Psoas muscle (tissue), 8 donors: ENCODE results near the gene HSPB3. TPM values are rescaled to one million over a fixed set of nuclear protein-coding genes. Genes with fewer than 3 reads are reported as not detected.
A peak's percentile ranks its signal among the peaks of the same experiment; 100 is the strongest.
"Not testable (repeated sequence)": the region's sequence is repeated elsewhere in the genome, so short reads cannot be mapped to it uniquely, and the experiment has no call there.

Source experiments
- ATAC-seq, 4 donors: fragments of 200-7000 bp; cut with Tn5 transposase; one replicate each; pipeline ENCODE4 v1.9.1; 2020; ENCODE audit warnings: moderate library complexity in 3 of 4, mild to moderate bottlenecking in 2 of 4
- DNase-seq, 2 donors: peaks; one replicate each; pipeline ENCODE4 v3.0.0-alpha.2; 2020
- H3K27ac ChIP-seq: fragments of 200-600 bp; one replicate; pipeline ENCODE4 v1.8.0; 2022
- H3K27me3 ChIP-seq, 3 donors: fragments of 200-600 bp in 1 of 3; one replicate each; pipeline versions ENCODE4 v1.6.1 to v1.8.0; 2013 to 2022; ENCODE audit warnings: low read length in 2 of 3, mild to moderate bottlenecking in 2 of 3, moderate library complexity in 1 of 3; ENCODE audit not compliant: insufficient read depth in 3 of 3
- H3K36me3 ChIP-seq, 2 donors: fragments of 200-600 bp in 1 of 2; one replicate each; pipeline versions ENCODE4 v1.6.1 to v1.8.0; 2013 to 2022; ENCODE audit warnings: low read depth in 1 of 2, mild to moderate bottlenecking in 1 of 2, moderate library complexity in 1 of 2; ENCODE audit not compliant: insufficient read depth in 1 of 2
- H3K4me1 ChIP-seq: fragments of 200-600 bp; one replicate; pipeline ENCODE4 v1.8.0; 2022
- H3K4me3 ChIP-seq: fragments of 200-600 bp; one replicate; pipeline ENCODE4 v1.8.0; 2022; ENCODE audit warnings: mild to moderate bottlenecking
- H3K9me3 ChIP-seq: fragments of 200-600 bp; one replicate; pipeline ENCODE4 v1.8.0; 2022
- CTCF ChIP-seq: fragments of 200-600 bp; IDR thresholded peaks from one replicate; pipeline ENCODE4 v1.8.0; 2022; ENCODE audit warnings: antibody characterized with exemption
- WGBS, 3 donors: extraction: QIAGEN DNeasy Blood & Tissue Kit; methylation state at CpG; one replicate each; pipeline versions ENCODE4 v1.1.6 to v1.1.7; 2013; 5-methylcytosine and 5-hydroxymethylcytosine counted together
- intact Hi-C, 2 donors: fragments of 100-400 bp; cut with DNase I; formaldehyde crosslinking; loops; one replicate each; pipeline versions ENCODE4 v1.11.0 to v1.14.2; 2022
- polyA plus RNA-seq, 3 donors: library from polyadenylated mRNA; stranded (reverse); fragments of 200-250 nt; gene quantifications; one replicate each; pipeline ENCODE4 v1.2.3, GENCODE V29; 2013
- total RNA-seq, 4 donors: library from RNA; stranded (reverse); fragmentation: NEBNext Ultra II Directional in 2 of 4; extraction: Animal tissue kit (Norgen Biotek cat#: 25700) in 2 of 4; gene quantifications; one replicate each; pipeline versions ENCODE4 v1.2.1 to v1.2.4, GENCODE V29; 2021 to 2023
- donor health status: healthy with polysubstance abuse.
- donor health status: DM: no; HTN: no; CAD: no; lungs with moderate emphysema.
- donor health status: Bipolar disorder and iron deficiency.
- donor health status: healthy.
- donor health status: DM: yes; HTN: yes; CAD: no.
- donor health status: DM: no; HTN: no; CAD: no.
- donor health status: DM: no; HTN: no; CAD: no.
- donor health status: DM: yes; HTN: yes; CAD: no.

The HSPB3 gene
- total and polyA plus RNA-seq, 7 donors, result 37.7 to 162 (median 139) TPM

GRCh38 chr5:54415896-54416601, 39.5 kb upstream of the HSPB3 start:
- TF ChIP-seq CTCF, result no peak
- Histone ChIP-seq H3K9me3 (no peaks in the 10 kb centered on the region), H3K4me3 (no peak overlapping the region), H3K27ac (no peak overlapping the region), H3K36me3 (no peaks in the 10 kb centered on the region), H3K4me1 (no peaks in the 10 kb centered on the region), H3K27me3 (no peaks in the 10 kb centered on the region)
- intact Hi-C loops, result loop anchor here (5.0 to 10.0 kb wide), 2 partner anchors 101 to 164 kb away; partner anchors contain the start of gene ARL15 (in 1 of the 2)
- no peak for DNase-seq
- no peak for ATAC-seq

- 47 to 48% (median 47%) methylated on average over 9 to 10 of the region's 10 CpGs for WGBS, 3 donors
- intact Hi-C loops, result loop anchor here (5.0 to 10.0 kb wide), 2 partner anchors 105 to 167 kb away; partner anchors contain the start of gene ARL15 (in 1 of the 2)
- not testable (repeated sequence) for H3K27me3 ChIP-seq, DNase-seq, H3K4me3 ChIP-seq, H3K36me3 ChIP-seq, H3K9me3 ChIP-seq, H3K27ac ChIP-seq, H3K4me1 ChIP-seq
- TF ChIP-seq CTCF, result peak; percentile 82
- ATAC-seq, result peak in 3 of 4 donors; percentile 37 to 79 (median 67)
These were observed 35.7 kb upstream of the HSPB3 start for GRCh38 chr5:54419573-54420423.

- intact Hi-C loops, DNase-seq, H3K4me3 ChIP-seq, H3K27me3 ChIP-seq, H3K27ac ChIP-seq, H3K9me3 ChIP-seq, ATAC-seq, H3K4me1 ChIP-seq, H3K36me3 ChIP-seq: not testable (repeated sequence)
- WGBS, 3 donors, result 94 to 95% (median 94%) methylated on average over 18 to 20 of the region's 30 CpGs
These were observed 35.0 kb upstream of the HSPB3 start for GRCh38 chr5:54420511-54420910.

GRCh38 chr5:54421976-54422375, 33.5 kb upstream of the HSPB3 start:
- no peak overlapping the region for H3K27ac ChIP-seq
- 62 to 66% (median 63%) methylated on average over 3 of the region's 3 CpGs for WGBS, 3 donors
- no peak overlapping the region for H3K4me3 ChIP-seq
- ATAC-seq, result no peak
- no peak for DNase-seq
- H3K27me3 ChIP-seq, result no peaks in the 10 kb centered on the region
- no peaks in the 10 kb centered on the region for H3K36me3 ChIP-seq
- no peaks in the 10 kb centered on the region for H3K4me1 ChIP-seq
- intact Hi-C loops, result no loop called here
- no peaks in the 10 kb centered on the region for H3K9me3 ChIP-seq
- no peak for TF ChIP-seq CTCF

- Histone ChIP-seq H3K4me3 (no peak overlapping the region), H3K4me1 (no peaks in the 10 kb centered on the region), H3K27ac (no peak overlapping the region), H3K36me3 (no peaks in the 10 kb centered on the region), H3K27me3 (no peaks in the 10 kb centered on the region), H3K9me3 (no peaks in the 10 kb centered on the region)
- DNase-seq (no peak), ATAC-seq (no peak)
- no peak for TF ChIP-seq CTCF
- intact Hi-C loops, result no loop called here
- 77 to 88% (median 85%) methylated on average over 2 of the region's 2 CpGs for WGBS, 3 donors
These were observed 30.2 kb upstream of the HSPB3 start for GRCh38 chr5:54425258-54425657.
